ENCODE results near the gene NELL1.

DNA sequence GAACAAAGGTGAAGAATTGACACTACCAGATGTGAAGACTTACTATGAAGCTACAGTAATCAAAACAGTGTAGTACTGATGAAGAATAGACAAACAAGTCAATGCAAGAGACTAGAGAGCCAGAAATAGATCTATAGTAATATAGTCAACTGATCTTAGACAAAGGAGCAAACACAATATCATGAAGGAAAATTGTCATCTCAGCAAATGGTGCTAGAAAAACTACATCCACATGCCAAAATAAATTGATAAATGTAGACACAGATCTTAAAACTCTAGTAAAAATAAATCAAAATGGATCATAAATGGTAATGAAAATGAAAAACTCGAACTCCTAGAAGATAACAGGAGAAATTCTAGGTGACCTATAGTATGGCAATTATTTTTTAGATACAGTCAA is 609.5 kb downstream of the NELL1 start:
- TF ChIP-seq, protein P1, sequence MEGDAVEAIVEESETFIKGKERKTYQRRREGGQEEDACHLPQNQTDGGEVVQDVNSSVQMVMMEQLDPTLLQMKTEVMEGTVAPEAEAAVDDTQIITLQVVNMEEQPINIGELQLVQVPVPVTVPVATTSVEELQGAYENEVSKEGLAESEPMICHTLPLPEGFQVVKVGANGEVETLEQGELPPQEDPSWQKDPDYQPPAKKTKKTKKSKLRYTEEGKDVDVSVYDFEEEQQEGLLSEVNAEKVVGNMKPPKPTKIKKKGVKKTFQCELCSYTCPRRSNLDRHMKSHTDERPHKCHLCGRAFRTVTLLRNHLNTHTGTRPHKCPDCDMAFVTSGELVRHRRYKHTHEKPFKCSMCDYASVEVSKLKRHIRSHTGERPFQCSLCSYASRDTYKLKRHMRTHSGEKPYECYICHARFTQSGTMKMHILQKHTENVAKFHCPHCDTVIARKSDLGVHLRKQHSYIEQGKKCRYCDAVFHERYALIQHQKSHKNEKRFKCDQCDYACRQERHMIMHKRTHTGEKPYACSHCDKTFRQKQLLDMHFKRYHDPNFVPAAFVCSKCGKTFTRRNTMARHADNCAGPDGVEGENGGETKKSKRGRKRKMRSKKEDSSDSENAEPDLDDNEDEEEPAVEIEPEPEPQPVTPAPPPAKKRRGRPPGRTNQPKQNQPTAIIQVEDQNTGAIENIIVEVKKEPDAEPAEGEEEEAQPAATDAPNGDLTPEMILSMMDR (IDR thresholded peaks at IDR 0.05) = no peak
- no peak for TF ChIP-seq POLR2A (IDR thresholded peaks at IDR 0.05)
- no peak for TF ChIP-seq POLR2AphosphoS5 (IDR thresholded peaks at IDR 0.05)
- TF ChIP-seq EP300 (IDR thresholded peaks at IDR 0.05; ENCODE audit: low read depth) = no peak

Data from transverse colon (tissue), 4 donors.